A673 (cell line): ENCODE measurements around the gene GLOD4.

Experiments
- EZH2 ChIP-seq: fragments of 200-600 bp; sonication (generic); IDR thresholded peaks from 2 replicates; pipeline ENCODE4 v1.6.1; 2017; ENCODE audit warnings: borderline replicate concordance, low read depth, mild to moderate bottlenecking, mixed read lengths, antibody characterized with exemption, low read length; ENCODE audit not compliant: poor library complexity, severe bottlenecking
- TF ChIP-seq, protein P1 (sequence below): fragments of 300-800, 200-600 bp; sonication (generic); conservative IDR thresholded peaks from 2 replicates; pipeline ENCODE4 v1.5.1; 2017; ENCODE audit warnings: low read depth, mild to moderate bottlenecking, antibody characterized with exemption, low read length, moderate library complexity, mixed read lengths

DNA sequence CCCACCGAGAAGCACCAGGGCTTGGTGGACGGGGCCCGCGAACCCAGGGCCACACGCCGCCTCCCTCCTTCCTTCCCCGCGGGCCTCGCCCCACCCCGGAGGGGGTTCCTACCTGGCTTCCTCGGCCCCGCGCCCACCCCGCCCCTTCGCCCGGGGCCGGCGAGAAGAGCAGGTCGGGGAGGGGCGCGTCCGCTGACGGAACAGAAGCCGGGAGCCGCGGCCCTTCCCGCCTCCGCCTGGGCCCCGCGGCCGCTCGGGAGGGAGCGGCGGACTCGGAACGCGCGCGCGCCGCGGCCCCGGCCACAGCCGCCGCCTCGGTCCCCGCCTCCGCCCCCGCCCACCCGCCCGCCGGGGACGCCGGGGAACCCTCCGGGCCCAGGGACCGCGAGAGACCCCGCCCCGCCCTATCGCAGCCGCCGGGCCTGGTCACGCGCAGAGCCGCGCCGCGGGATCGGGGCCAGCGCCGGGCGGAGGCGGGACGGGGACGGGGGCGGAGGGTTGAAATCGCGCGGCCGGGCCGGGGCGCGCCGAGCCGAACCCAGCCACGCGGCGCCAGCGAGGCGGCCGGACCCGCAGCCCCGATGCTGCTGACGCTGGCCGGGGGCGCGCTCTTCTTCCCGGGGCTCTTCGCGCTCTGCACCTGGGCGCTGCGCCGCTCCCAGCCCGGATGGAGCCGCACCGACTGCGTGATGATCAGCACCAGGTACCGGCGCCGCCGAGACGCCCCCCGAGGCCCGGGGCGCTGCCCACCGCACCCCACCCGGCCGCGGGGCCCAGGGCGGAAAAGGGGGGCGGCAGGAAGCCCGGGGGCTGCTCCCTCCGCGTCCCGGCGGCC lies 49.8 kb downstream of the GLOD4 start, which contains the start of gene TLCD3A:
- TF ChIP-seq, protein P1, sequence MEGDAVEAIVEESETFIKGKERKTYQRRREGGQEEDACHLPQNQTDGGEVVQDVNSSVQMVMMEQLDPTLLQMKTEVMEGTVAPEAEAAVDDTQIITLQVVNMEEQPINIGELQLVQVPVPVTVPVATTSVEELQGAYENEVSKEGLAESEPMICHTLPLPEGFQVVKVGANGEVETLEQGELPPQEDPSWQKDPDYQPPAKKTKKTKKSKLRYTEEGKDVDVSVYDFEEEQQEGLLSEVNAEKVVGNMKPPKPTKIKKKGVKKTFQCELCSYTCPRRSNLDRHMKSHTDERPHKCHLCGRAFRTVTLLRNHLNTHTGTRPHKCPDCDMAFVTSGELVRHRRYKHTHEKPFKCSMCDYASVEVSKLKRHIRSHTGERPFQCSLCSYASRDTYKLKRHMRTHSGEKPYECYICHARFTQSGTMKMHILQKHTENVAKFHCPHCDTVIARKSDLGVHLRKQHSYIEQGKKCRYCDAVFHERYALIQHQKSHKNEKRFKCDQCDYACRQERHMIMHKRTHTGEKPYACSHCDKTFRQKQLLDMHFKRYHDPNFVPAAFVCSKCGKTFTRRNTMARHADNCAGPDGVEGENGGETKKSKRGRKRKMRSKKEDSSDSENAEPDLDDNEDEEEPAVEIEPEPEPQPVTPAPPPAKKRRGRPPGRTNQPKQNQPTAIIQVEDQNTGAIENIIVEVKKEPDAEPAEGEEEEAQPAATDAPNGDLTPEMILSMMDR, result no peak
- no peak for TF ChIP-seq EZH2
